MM.1S (cell line): ENCODE data around the gene OR2A2.

Source experiments
- DNase-seq: peaks from one replicate; pipeline ENCODE4 v3.0.0-alpha.2; 2015
- H2AFZ ChIP-seq: fragments of 300-600 bp; sonication (generic); 2 replicates; pipeline ENCODE4 v1.6.0; 2016; ENCODE audit warnings: antibody characterized with exemption, low read length
- H3F3A ChIP-seq: fragments of 300-600 bp; sonication (generic); 2 replicates; pipeline ENCODE4 v1.6.1; 2016; ENCODE audit warnings: mild to moderate bottlenecking, antibody characterized with exemption, low read length, moderate library complexity, mixed read lengths; ENCODE audit not compliant: insufficient read depth
- H3K27ac ChIP-seq: fragments of 300-600 bp; sonication (generic); 2 replicates; pipeline ENCODE4 v1.5.1; 2016; ENCODE audit warnings: mild to moderate bottlenecking, low read length
- H3K27me3 ChIP-seq: fragments of 300-600 bp; sonication (generic); replicated peaks from 2 replicates; pipeline ENCODE4 v1.6.0; 2016; ENCODE audit warnings: low read length; ENCODE audit not compliant: insufficient read depth
- H3K36me3 ChIP-seq: fragments of 300-600 bp; sonication (generic); replicated peaks from 2 replicates; pipeline ENCODE4 v1.6.1; 2016; ENCODE audit warnings: mild to moderate bottlenecking, low read length, mixed read lengths; ENCODE audit not compliant: insufficient read depth
- H3K4me1 ChIP-seq: fragments of 300-600 bp; sonication (generic); 2 replicates; pipeline ENCODE4 v1.6.1; 2016; ENCODE audit warnings: low read length, mixed read lengths
- H3K4me2 ChIP-seq: fragments of 300-600 bp; sonication (generic); 2 replicates; pipeline ENCODE4 v1.6.0; 2016; ENCODE audit warnings: low read depth, low read length
- H3K4me3 ChIP-seq: fragments of 300-600 bp; sonication (generic); 2 replicates; pipeline ENCODE4 v1.5.1; 2016; ENCODE audit warnings: low read length, mixed read lengths
- H3K79me2 ChIP-seq: fragments of 300-600 bp; sonication (generic); 2 replicates; pipeline ENCODE4 v1.6.1; 2016; ENCODE audit warnings: mixed run types, low read length, mixed read lengths
- H3K9ac ChIP-seq: fragments of 300-600 bp; sonication (generic); 2 replicates; pipeline ENCODE4 v1.6.1; 2016; ENCODE audit warnings: low read length, mixed read lengths
- H3K9me2 ChIP-seq: fragments of 300-600 bp; sonication (generic); replicated peaks from 2 replicates; pipeline ENCODE4 v1.6.1; 2016; ENCODE audit warnings: mild to moderate bottlenecking, low read length, mixed read lengths; ENCODE audit not compliant: insufficient read depth
- H3K9me3 ChIP-seq: fragments of 300-600 bp; sonication (generic); replicated peaks from 2 replicates; pipeline ENCODE4 v1.6.1; 2016; ENCODE audit warnings: mild to moderate bottlenecking, low read length, mixed read lengths; ENCODE audit not compliant: insufficient read depth
- H4K20me1 ChIP-seq: fragments of 300-600 bp; sonication (generic); 2 replicates; pipeline ENCODE4 v1.6.1; 2016; ENCODE audit warnings: mild to moderate bottlenecking, low read length, moderate library complexity, mixed read lengths; ENCODE audit not compliant: insufficient read depth
- CTCF ChIP-seq: fragments of 300-600 bp; sonication (generic); IDR thresholded peaks from 2 replicates; pipeline ENCODE4 v1.5.1; 2016; ENCODE audit warnings: antibody characterized with exemption, low read length, mixed read lengths
- EZH2 ChIP-seq: fragments of 300-600 bp; sonication (generic); optimal IDR thresholded peaks from 2 replicates; pipeline ENCODE3; 2017; ENCODE audit warnings: low read depth, mild to moderate bottlenecking, antibody characterized with exemption, low read length, mixed read lengths
- EZH2phosphoT487 ChIP-seq: fragments of 300-600 bp; sonication (generic); IDR thresholded peaks from 2 replicates; pipeline ENCODE4 v1.6.1; 2018; ENCODE audit warnings: antibody characterized with exemption, low read length

Gene OR2A2

GRCh38 chr7:144110272-144110671, 889 bp downstream of the OR2A2 start:
- H3K4me1 ChIP-seq = no peaks in the 10 kb centered on the region
- 0 out of 2 replicates have a peak, but pooled peaks cover 3% of the 10 kb centered on the region for H3K9me2 ChIP-seq
- no peak for TF ChIP-seq EZH2
- TF ChIP-seq EZH2phosphoT487 = no peak
- no peak for TF ChIP-seq CTCF
- H2AFZ ChIP-seq = no peak overlapping the region
- H4K20me1 ChIP-seq = no peaks in the 10 kb centered on the region
- H3K36me3 ChIP-seq = no peaks in the 10 kb centered on the region
- H3K4me3 ChIP-seq = no peak overlapping the region
- DNase-seq = no peak
- H3K4me2 ChIP-seq = no peak overlapping the region
- H3K27ac ChIP-seq = no peak overlapping the region
- no peaks in the 10 kb centered on the region for H3K9me3 ChIP-seq
- no peaks in the 10 kb centered on the region for H3K27me3 ChIP-seq
- no peaks in the 10 kb centered on the region for H3F3A ChIP-seq
- no peaks in the 10 kb centered on the region for H3K79me2 ChIP-seq
- no peak overlapping the region for H3K9ac ChIP-seq

- Histone ChIP-seq H3K9ac (no peak overlapping the region), H3K4me3 (no peak overlapping the region), H3K36me3 (no peaks in the 10 kb centered on the region), H3K9me2 (0 out of 2 replicates have a peak, but pooled peaks cover 3% of the 10 kb centered on the region), H4K20me1 (no peaks in the 10 kb centered on the region), H3K27ac (no peak overlapping the region), H3F3A (no peaks in the 10 kb centered on the region), H3K79me2 (no peaks in the 10 kb centered on the region), H3K9me3 (no peaks in the 10 kb centered on the region), H3K4me1 (no peaks in the 10 kb centered on the region), H3K27me3 (no peaks in the 10 kb centered on the region), H2AFZ (no peak overlapping the region), H3K4me2 (no peak overlapping the region)
- no peak for DNase-seq
- TF ChIP-seq CTCF (no peak), EZH2phosphoT487 (no peak), EZH2 (no peak)
Observed at GRCh38 chr7:144113651-144114050, 4.3 kb downstream of the OR2A2 start.

GRCh38 chr7:144118341-144118740, 9.0 kb downstream of the OR2A2 start:
- H3K4me3 ChIP-seq = no peak overlapping the region
- H3K27ac ChIP-seq = no peak overlapping the region
- no peaks in the 10 kb centered on the region for H4K20me1 ChIP-seq
- TF ChIP-seq EZH2 (no peak), EZH2phosphoT487 (no peak), CTCF (no peak)
- H3K9me2 ChIP-seq = no peaks in the 10 kb centered on the region
- H3K4me1 ChIP-seq = no peaks in the 10 kb centered on the region
- H3K9me3 ChIP-seq = no peaks in the 10 kb centered on the region
- H3F3A ChIP-seq = no peaks in the 10 kb centered on the region
- H2AFZ ChIP-seq = no peak overlapping the region
- DNase-seq = no peak
- H3K79me2 ChIP-seq = no peaks in the 10 kb centered on the region
- no peak overlapping the region for H3K9ac ChIP-seq
- no peak overlapping the region for H3K4me2 ChIP-seq
- H3K36me3 ChIP-seq = no peaks in the 10 kb centered on the region
- H3K27me3 ChIP-seq = no peaks in the 10 kb centered on the region
